Measurements from ENCODE around the gene DPYSL5.

The DPYSL5 gene

DNA sequence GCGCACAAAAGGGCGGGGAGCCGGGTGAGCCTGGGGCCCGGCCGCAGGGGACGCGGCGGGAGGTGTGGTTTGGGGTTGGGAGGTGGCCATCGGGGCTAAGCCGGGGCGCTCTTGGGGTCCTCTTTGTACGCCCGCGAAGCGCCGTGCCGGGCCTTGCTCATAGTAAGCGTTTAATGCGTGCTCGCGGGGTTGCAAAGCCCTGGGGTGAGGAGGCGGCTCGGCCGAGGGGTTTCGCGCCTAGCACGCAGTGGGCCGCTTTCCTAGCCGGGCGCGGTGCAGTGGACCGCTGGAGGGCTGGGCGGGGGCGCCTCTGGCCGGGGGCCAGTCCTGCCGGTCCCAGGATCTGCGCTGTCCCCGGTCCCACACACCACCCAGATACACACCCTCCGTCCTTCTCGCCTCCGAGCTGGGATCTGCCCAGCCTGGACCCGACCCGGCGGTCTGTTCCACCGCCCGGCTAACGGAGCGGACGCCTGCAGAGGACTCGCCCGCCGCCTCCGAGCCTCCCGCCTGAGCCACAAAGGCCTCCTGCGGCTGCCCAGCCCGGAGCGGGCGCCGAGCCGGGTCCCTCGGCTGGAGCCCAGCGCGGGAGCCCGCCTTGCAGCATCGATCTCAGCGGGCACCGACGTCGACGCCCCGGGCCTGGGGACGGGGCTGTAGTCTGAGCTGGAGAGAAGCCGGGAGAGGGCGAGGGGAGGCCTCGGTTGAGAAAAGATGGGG lies 564 bp downstream of the DPYSL5 start:
- peak overlapping the region; percentile 91 for H3K4me3 ChIP-seq (ENCODE audit: low read depth, low read length)
- peaks cover 3% of the 10 kb centered on the region for H3K27me3 ChIP-seq (ENCODE audit: insufficient read depth, low read depth, severe bottlenecking)

DNA sequence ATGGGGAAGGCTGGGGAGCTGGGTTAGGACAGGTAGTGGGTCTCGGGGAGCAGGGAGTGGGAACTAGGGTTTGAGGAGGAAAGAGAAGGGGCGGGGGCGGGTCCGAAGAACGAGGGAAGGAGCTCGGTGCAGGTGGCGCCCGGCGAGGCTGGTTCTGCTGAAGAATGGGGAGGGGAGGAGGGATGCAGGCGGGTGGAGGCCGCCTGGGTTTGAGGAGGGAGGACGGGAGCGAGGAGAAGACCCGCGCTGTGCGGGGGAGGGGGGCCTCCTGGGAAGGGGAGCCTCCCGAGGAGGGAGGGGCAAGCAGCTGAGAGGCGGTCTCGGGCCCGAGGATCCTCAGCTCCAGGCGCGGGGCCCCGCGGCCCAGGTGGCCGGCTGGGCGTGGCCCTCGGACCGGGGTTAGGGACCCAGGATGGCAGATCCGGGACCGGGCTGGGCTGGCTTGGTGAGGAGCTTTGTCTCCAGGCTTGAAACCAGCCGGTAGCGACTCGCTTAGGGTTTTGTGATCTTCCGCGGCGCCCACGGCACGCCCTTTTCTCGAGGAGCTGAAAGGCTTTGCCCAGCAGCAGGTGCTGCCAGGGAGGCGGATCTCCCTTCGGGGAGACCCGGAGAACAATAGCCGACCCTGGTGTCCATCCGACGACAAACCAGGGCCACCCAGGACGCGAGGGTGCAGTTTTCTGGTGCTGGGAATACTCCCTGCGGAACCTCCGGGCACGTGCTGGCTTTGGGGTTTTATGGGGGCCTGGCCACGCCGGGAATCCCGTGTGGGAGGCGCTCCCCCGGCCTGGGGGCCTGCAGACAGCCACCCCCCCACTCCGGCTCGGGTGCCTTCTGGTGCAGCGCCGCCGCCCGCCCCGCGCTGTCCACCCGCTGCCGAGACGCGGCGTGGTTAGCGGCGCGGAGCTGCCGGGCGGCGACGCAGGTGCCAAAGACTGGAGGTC lies 1.4 kb downstream of the DPYSL5 start:
- Histone ChIP-seq H3K27ac (peak overlapping the region; percentile 89), H3K27me3 (ENCODE audit: insufficient read depth, low read depth, severe bottlenecking) (peaks cover 3% of the 10 kb centered on the region), H3K36me3 (peaks cover 3% of the 10 kb centered on the region; the same call in 1 of the 2 replicates), H3K9me3 (ENCODE audit: severe bottlenecking) (no peaks in the 10 kb centered on the region), H3K4me3 (ENCODE audit: low read depth, low read length) (peak overlapping the region; percentile 91)
- TF ChIP-seq, protein P1, sequence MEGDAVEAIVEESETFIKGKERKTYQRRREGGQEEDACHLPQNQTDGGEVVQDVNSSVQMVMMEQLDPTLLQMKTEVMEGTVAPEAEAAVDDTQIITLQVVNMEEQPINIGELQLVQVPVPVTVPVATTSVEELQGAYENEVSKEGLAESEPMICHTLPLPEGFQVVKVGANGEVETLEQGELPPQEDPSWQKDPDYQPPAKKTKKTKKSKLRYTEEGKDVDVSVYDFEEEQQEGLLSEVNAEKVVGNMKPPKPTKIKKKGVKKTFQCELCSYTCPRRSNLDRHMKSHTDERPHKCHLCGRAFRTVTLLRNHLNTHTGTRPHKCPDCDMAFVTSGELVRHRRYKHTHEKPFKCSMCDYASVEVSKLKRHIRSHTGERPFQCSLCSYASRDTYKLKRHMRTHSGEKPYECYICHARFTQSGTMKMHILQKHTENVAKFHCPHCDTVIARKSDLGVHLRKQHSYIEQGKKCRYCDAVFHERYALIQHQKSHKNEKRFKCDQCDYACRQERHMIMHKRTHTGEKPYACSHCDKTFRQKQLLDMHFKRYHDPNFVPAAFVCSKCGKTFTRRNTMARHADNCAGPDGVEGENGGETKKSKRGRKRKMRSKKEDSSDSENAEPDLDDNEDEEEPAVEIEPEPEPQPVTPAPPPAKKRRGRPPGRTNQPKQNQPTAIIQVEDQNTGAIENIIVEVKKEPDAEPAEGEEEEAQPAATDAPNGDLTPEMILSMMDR (IDR thresholded peaks at IDR 0.05; ENCODE audit: low read depth, low read length): no peak
- DNase-seq: peak; percentile 82

More for the DNA sequence above, 564 bp downstream of the DPYSL5 start:
- DNase-seq: peak; percentile 77
- TF ChIP-seq, protein P1 (IDR thresholded peaks at IDR 0.05; ENCODE audit: low read depth, low read length): no peak
- peak overlapping the region; percentile 89 for H3K27ac ChIP-seq
- H3K9me3 ChIP-seq (ENCODE audit: severe bottlenecking): no peaks in the 10 kb centered on the region
- peaks cover 3% of the 10 kb centered on the region; the same call in 1 of the 2 replicates for H3K36me3 ChIP-seq

DNA sequence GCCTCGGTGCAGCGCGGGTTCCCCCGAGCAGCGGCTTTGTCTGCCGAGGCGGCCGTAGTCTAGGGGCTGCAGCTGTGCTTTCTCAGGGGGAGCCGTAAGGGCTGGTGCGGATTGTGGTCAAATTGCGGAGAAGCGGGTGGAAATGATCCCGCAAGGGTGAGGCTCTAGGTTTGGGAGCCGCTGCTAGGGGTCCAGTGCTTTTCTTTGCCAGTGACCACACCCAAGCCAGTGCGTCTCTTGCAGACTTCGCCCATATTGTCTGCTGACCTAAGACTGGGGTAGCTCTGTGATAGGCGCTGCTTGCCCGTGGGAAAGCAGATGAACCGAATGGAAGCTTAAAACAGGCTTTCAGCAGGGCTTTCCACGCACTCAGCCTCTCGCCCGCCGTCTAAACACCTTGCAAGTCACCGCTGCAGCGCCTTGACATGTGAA lies 2.1 kb downstream of the DPYSL5 start:
- H3K9me3 ChIP-seq (ENCODE audit: severe bottlenecking): no peaks in the 10 kb centered on the region
- H3K27ac ChIP-seq: peak overlapping the region; percentile 89; the same call in 1 of the 2 replicates
- H3K36me3 ChIP-seq: peaks cover 3% of the 10 kb centered on the region; the same call in 1 of the 2 replicates
- TF ChIP-seq, protein P1 (IDR thresholded peaks at IDR 0.05; ENCODE audit: low read depth, low read length): no peak
- peaks cover 3% of the 10 kb centered on the region for H3K27me3 ChIP-seq (ENCODE audit: insufficient read depth, low read depth, severe bottlenecking)
- H3K4me3 ChIP-seq (ENCODE audit: low read depth, low read length): peak overlapping the region; percentile 91
- DNase-seq: peak; percentile 43

DNA sequence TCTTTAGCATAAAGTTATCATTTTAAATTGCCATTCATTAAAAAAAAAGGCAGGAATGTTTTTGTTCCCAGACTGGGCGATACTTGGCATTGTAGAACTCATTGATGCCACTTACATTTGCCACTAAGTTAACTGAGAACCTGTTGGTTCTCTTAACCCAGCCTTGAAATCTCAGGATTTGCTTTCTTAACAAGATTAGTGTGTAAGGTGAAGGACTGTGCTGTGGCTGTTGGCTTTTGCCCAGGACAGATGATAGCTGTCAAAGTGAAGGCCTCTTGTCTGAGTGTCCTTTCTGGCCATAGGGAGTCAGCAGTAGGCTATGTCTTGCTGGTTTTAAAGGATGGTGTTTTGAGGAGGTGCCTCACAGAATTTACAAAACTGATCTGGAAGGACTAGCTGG lies 2.6 kb downstream of the DPYSL5 start:
- H3K27me3 ChIP-seq (ENCODE audit: insufficient read depth, low read depth, severe bottlenecking): peaks cover 3% of the 10 kb centered on the region
- H3K27ac ChIP-seq: no peak overlapping the region
- DNase-seq: peak; percentile 78
- TF ChIP-seq, protein P1 (IDR thresholded peaks at IDR 0.05; ENCODE audit: low read depth, low read length): peak; percentile 40; the same call in 1 of the 2 replicates
- peak overlapping the region; percentile 91 for H3K4me3 ChIP-seq (ENCODE audit: low read depth, low read length)
- peaks cover 3% of the 10 kb centered on the region; the same call in 1 of the 2 replicates for H3K36me3 ChIP-seq
- no peaks in the 10 kb centered on the region for H3K9me3 ChIP-seq (ENCODE audit: severe bottlenecking)

DNA sequence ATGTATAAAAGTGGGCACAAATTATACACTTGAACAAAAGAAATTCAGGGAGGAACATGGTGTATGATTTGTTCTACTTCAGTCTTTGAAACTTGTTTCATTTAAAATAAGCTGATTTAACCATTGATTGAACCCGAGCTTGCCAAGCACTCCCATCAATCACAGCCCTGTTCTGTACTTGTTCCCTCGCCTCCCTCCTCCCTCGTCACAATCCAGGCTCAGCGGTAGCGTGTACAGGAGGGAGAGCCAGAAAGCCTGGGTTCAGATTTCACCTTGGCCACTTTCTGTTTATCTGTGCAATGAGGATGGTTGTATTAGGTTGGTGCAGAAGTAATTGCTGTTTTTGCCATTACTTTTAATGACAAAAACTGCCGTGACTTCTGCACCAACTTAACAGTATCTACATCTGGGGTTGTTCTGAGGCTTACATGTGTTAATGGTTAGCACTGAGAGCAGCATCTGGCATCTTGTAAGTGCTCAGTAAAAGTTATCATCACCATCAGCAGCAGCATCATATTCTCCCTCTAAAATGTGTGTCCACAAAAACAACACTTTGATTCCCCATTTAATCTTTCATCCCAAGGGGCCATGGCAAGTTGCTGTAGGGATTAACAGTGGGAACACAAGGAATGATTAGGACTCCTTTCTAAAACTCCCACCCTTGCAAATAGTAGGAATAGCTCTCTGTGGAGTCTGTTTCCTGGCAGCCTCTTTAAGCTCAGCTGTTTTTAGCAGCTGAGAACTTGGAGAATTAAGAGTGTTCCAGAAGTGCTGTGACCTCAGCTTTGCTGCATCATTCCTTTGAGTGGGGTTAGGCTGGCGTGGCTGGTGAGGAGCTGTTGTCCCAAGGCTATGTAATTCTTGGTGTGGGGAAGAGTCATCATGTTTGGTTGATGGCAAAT lies 4.7 kb downstream of the DPYSL5 start:
- TF ChIP-seq, protein P1 (IDR thresholded peaks at IDR 0.05; ENCODE audit: low read depth, low read length): no peak
- Histone ChIP-seq H3K9me3 (ENCODE audit: severe bottlenecking) (no peaks in the 10 kb centered on the region), H3K27ac (no peak overlapping the region), H3K27me3 (ENCODE audit: insufficient read depth, low read depth, severe bottlenecking) (no peaks in the 10 kb centered on the region), H3K36me3 (peaks cover 3% of the 10 kb centered on the region; the same call in 1 of the 2 replicates), H3K4me3 (ENCODE audit: low read depth, low read length) (no peak overlapping the region)
- DNase-seq: no peak
